ENCODE results near the gene STAG3. TPM values are rescaled to one million over a fixed set of nuclear protein-coding genes. Genes with fewer than 3 reads are reported as not detected.

Gene STAG3
- total RNA-seq, 1 donor from 2014 or later = 0.36 TPM

GRCh38 chr7:100152404-100152803, 25.3 kb upstream of the STAG3 start:
- H3K4me3 Mint-ChIP-seq (ENCODE audit: unreplicated experiment) = no peak overlapping the region
- no peak overlapping the region for H3K27ac Mint-ChIP-seq (ENCODE audit: unreplicated experiment)
- Histone ChIP-seq H3K4me2 (ENCODE audit: low read length) (no peak overlapping the region), H4K20me1 (ENCODE audit: insufficient read depth, low read length) (peaks cover 45% of the 10 kb centered on the region), H3K27me3 (ENCODE audit: insufficient read depth, low read length) (no peaks in the 10 kb centered on the region), H3K4me3 (ENCODE audit: insufficient read depth, low read depth, low read length) (no peak overlapping the region), H3K27ac (ENCODE audit: low read depth, low read length) (no peak overlapping the region), H3K79me2 (ENCODE audit: insufficient read depth, low read length) (peaks cover 42% of the 10 kb centered on the region), H3K36me3 (ENCODE audit: insufficient read depth, low read length) (peaks cover 9% of the 10 kb centered on the region), H3K9me3 (ENCODE audit: insufficient read depth, low read depth, low read length) (no peaks in the 10 kb centered on the region), H2AFZ (ENCODE audit: low read depth, low read length) (no peak overlapping the region), H3K9ac (ENCODE audit: low read length) (no peak overlapping the region), H3K4me1 (ENCODE audit: insufficient read depth, low read length) (peaks cover 5% of the 10 kb centered on the region)
- H3K27me3 Mint-ChIP-seq (ENCODE audit: low read depth, unreplicated experiment) = no peaks in the 10 kb centered on the region
- no peak for TF ChIP-seq EZH2 (IDR thresholded peaks at IDR 0.05; ENCODE audit: insufficient read depth, low read length)
- no peak for TF ChIP-seq CTCF (IDR thresholded peaks at IDR 0.05; ENCODE audit: insufficient read depth, low read depth, low read length)
- H3K4me1 Mint-ChIP-seq (ENCODE audit: low read depth, unreplicated experiment) = peaks cover 3% of the 10 kb centered on the region
- no peaks in the 10 kb centered on the region for H3K9me3 Mint-ChIP-seq (ENCODE audit: unreplicated experiment)
- no peak for DNase-seq (ENCODE audit: low read depth)
- no peak for FAIRE-seq
- peaks cover 10% of the 10 kb centered on the region for H3K36me3 Mint-ChIP-seq (ENCODE audit: low read depth, unreplicated experiment)

GRCh38 chr7:100152937-100153666, 24.6 kb upstream of the STAG3 start:
- peaks cover 10% of the 10 kb centered on the region for H3K36me3 Mint-ChIP-seq (ENCODE audit: low read depth, unreplicated experiment)
- H3K4me1 Mint-ChIP-seq (ENCODE audit: low read depth, unreplicated experiment) = peaks cover 6% of the 10 kb centered on the region
- no peak overlapping the region for H3K27ac ChIP-seq (ENCODE audit: low read depth, low read length)
- no peak overlapping the region for H3K4me3 Mint-ChIP-seq (ENCODE audit: unreplicated experiment)
- H3K9me3 ChIP-seq (ENCODE audit: insufficient read depth, low read depth, low read length) = no peaks in the 10 kb centered on the region
- no peaks in the 10 kb centered on the region for H3K9me3 Mint-ChIP-seq (ENCODE audit: unreplicated experiment)
- H3K27me3 Mint-ChIP-seq (ENCODE audit: low read depth, unreplicated experiment) = no peaks in the 10 kb centered on the region
- peaks cover 50% of the 10 kb centered on the region for H4K20me1 ChIP-seq (ENCODE audit: insufficient read depth, low read length)
- no peak overlapping the region for H3K9ac ChIP-seq (ENCODE audit: low read length)
- H3K4me1 ChIP-seq (ENCODE audit: insufficient read depth, low read length) = peaks cover 10% of the 10 kb centered on the region
- H2AFZ ChIP-seq (ENCODE audit: low read depth, low read length) = no peak overlapping the region
- H3K27ac Mint-ChIP-seq (ENCODE audit: unreplicated experiment) = no peak overlapping the region
- peaks cover 9% of the 10 kb centered on the region for H3K36me3 ChIP-seq (ENCODE audit: insufficient read depth, low read length)
- H3K4me3 ChIP-seq (ENCODE audit: insufficient read depth, low read depth, low read length) = no peak overlapping the region
- H3K79me2 ChIP-seq (ENCODE audit: insufficient read depth, low read length) = peaks cover 47% of the 10 kb centered on the region
- FAIRE-seq = no peak
- no peaks in the 10 kb centered on the region for H3K27me3 ChIP-seq (ENCODE audit: insufficient read depth, low read length)
- no peak for DNase-seq (ENCODE audit: low read depth)
- no peak for TF ChIP-seq EZH2 (IDR thresholded peaks at IDR 0.05; ENCODE audit: insufficient read depth, low read length)
- TF ChIP-seq CTCF (IDR thresholded peaks at IDR 0.05; ENCODE audit: insufficient read depth, low read depth, low read length) = no peak
- no peak overlapping the region for H3K4me2 ChIP-seq (ENCODE audit: low read length)

Data from astrocyte (in vitro differentiated cells and primary cell).